ENCODE results near the gene C11orf65.

C11orf65 gene

DNA sequence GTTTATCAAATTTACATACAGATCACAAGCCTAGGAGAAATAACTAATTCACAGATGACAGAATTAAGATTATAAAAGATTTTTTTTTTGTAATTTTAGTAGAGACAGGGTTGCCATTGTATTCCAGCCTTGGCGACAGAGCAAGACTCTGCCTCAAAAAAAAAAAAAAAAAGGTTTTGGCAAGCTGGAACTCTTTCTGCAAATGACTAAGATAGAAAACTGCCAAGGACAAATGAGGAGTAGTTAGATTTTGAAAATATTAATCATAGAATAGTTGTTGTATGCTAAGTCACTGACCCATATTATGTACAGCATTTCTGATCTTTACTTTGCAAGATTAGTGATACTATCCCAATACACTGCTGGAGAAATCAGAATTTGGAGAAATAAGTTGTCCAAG lies 99.2 kb downstream of the C11orf65 start:
- H3K4me2 ChIP-seq (ENCODE audit: low read depth, low read length), result no peak overlapping the region
- no peak overlapping the region for H3K9ac ChIP-seq (ENCODE audit: low read length)
- H3F3A ChIP-seq (ENCODE audit: insufficient read depth, low read length), result no peaks in the 10 kb centered on the region
- H4K20me1 ChIP-seq (ENCODE audit: insufficient read depth, low read length), result no peaks in the 10 kb centered on the region
- H3K79me2 ChIP-seq (ENCODE audit: low read length), result no peaks in the 10 kb centered on the region
- DNase-seq, result no peak
- no peak overlapping the region for H2AFZ ChIP-seq (ENCODE audit: low read length)
- no peaks in the 10 kb centered on the region for H3K9me2 ChIP-seq (replicated peaks; ENCODE audit: insufficient read depth, low read length)
- H3K36me3 ChIP-seq (replicated peaks; ENCODE audit: insufficient read depth, low read length), result 0 out of 2 replicates have a peak, but pooled peaks cover 3% of the 10 kb centered on the region
- H3K27ac ChIP-seq (ENCODE audit: low read length), result no peak overlapping the region
- TF ChIP-seq, protein P1, sequence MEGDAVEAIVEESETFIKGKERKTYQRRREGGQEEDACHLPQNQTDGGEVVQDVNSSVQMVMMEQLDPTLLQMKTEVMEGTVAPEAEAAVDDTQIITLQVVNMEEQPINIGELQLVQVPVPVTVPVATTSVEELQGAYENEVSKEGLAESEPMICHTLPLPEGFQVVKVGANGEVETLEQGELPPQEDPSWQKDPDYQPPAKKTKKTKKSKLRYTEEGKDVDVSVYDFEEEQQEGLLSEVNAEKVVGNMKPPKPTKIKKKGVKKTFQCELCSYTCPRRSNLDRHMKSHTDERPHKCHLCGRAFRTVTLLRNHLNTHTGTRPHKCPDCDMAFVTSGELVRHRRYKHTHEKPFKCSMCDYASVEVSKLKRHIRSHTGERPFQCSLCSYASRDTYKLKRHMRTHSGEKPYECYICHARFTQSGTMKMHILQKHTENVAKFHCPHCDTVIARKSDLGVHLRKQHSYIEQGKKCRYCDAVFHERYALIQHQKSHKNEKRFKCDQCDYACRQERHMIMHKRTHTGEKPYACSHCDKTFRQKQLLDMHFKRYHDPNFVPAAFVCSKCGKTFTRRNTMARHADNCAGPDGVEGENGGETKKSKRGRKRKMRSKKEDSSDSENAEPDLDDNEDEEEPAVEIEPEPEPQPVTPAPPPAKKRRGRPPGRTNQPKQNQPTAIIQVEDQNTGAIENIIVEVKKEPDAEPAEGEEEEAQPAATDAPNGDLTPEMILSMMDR (IDR thresholded peaks at IDR 0.05; ENCODE audit: low read length), result no peak
- TF ChIP-seq EZH2 (optimal IDR thresholded peaks at IDR 0.05; ENCODE audit: low read depth, low read length) (no peak), EZH2phosphoT487 (IDR thresholded peaks at IDR 0.05; ENCODE audit: low read length) (no peak)
- no peaks in the 10 kb centered on the region for H3K27me3 ChIP-seq (replicated peaks; ENCODE audit: insufficient read depth, low read length)
- H3K4me1 ChIP-seq (ENCODE audit: low read length), result no peaks in the 10 kb centered on the region
- H3K4me3 ChIP-seq (ENCODE audit: low read length), result no peak overlapping the region
- no peaks in the 10 kb centered on the region for H3K9me3 ChIP-seq (replicated peaks; ENCODE audit: insufficient read depth, low read length)

DNA sequence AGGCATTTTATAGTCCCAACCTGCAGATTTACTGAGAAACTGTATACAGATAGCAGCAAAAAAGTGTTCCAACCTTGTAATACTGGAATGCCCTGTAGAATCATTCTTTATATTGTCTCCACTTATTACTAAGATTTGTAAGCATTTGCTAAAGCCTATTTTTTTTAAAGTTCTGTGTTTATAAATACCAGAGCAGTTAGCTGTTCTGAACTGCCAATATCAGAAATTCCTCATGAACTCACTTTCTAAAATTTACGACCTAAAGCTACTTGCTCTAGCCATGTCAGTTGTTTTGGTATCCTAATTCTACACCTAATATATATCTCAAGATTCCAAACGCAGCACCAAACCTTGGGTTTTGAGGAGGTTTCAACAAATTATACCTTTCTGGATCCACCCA lies 103.2 kb downstream of the C11orf65 start:
- H3K4me1 ChIP-seq (ENCODE audit: low read length), result no peaks in the 10 kb centered on the region
- H3K4me2 ChIP-seq (ENCODE audit: low read depth, low read length), result no peak overlapping the region
- H3F3A ChIP-seq (ENCODE audit: insufficient read depth, low read length), result no peaks in the 10 kb centered on the region
- no peaks in the 10 kb centered on the region for H3K9me2 ChIP-seq (replicated peaks; ENCODE audit: insufficient read depth, low read length)
- H3K4me3 ChIP-seq (ENCODE audit: low read length), result no peak overlapping the region
- H3K9me3 ChIP-seq (replicated peaks; ENCODE audit: insufficient read depth, low read length), result no peaks in the 10 kb centered on the region
- no peaks in the 10 kb centered on the region for H3K27me3 ChIP-seq (replicated peaks; ENCODE audit: insufficient read depth, low read length)
- H3K9ac ChIP-seq (ENCODE audit: low read length), result no peak overlapping the region
- DNase-seq, result no peak
- no peaks in the 10 kb centered on the region for H4K20me1 ChIP-seq (ENCODE audit: insufficient read depth, low read length)
- no peak overlapping the region for H2AFZ ChIP-seq (ENCODE audit: low read length)
- H3K79me2 ChIP-seq (ENCODE audit: low read length), result no peaks in the 10 kb centered on the region
- TF ChIP-seq, protein P1 (IDR thresholded peaks at IDR 0.05; ENCODE audit: low read length), result no peak
- no peak for TF ChIP-seq EZH2 (optimal IDR thresholded peaks at IDR 0.05; ENCODE audit: low read depth, low read length)
- TF ChIP-seq EZH2phosphoT487 (IDR thresholded peaks at IDR 0.05; ENCODE audit: low read length), result no peak
- H3K36me3 ChIP-seq (replicated peaks; ENCODE audit: insufficient read depth, low read length), result 0 out of 2 replicates have a peak, but pooled peaks cover 3% of the 10 kb centered on the region
- H3K27ac ChIP-seq (ENCODE audit: low read length), result no peak overlapping the region

DNA sequence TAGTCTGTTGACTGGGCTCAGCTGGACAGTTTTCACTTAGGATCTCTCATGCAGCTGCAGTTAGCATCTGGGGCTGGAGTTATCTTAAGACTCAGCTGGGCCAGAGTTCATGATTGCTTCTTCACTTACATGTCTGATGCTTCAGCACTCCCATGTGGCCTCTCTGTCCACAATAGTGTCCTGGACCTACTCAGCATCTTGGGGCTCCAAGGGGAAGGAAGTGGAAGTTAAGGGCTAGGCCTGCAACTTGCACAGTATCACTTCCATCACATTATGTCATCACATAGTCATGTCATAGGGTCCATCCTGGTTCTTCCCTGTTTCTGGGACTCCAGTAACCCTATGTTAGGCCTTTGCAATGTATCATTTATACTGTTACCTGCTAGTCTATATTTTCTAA lies 115.9 kb downstream of the C11orf65 start:
- peaks cover 5% of the 10 kb centered on the region; the same call in 1 of the 2 replicates for H3K36me3 ChIP-seq (replicated peaks; ENCODE audit: insufficient read depth, low read length)
- DNase-seq, result no peak
- H4K20me1 ChIP-seq (ENCODE audit: insufficient read depth, low read length), result no peaks in the 10 kb centered on the region
- H3K4me2 ChIP-seq (ENCODE audit: low read depth, low read length), result no peak overlapping the region
- H2AFZ ChIP-seq (ENCODE audit: low read length), result no peak overlapping the region
- no peaks in the 10 kb centered on the region for H3K4me1 ChIP-seq (ENCODE audit: low read length)
- H3K9ac ChIP-seq (ENCODE audit: low read length), result no peak overlapping the region
- H3K27me3 ChIP-seq (replicated peaks; ENCODE audit: insufficient read depth, low read length), result no peaks in the 10 kb centered on the region
- no peaks in the 10 kb centered on the region for H3K9me2 ChIP-seq (replicated peaks; ENCODE audit: insufficient read depth, low read length)
- TF ChIP-seq EZH2phosphoT487 (IDR thresholded peaks at IDR 0.05; ENCODE audit: low read length), result no peak
- TF ChIP-seq, protein P1 (IDR thresholded peaks at IDR 0.05; ENCODE audit: low read length), result no peak
- TF ChIP-seq EZH2 (optimal IDR thresholded peaks at IDR 0.05; ENCODE audit: low read depth, low read length), result no peak
- H3K27ac ChIP-seq (ENCODE audit: low read length), result no peak overlapping the region
- no peaks in the 10 kb centered on the region for H3K9me3 ChIP-seq (replicated peaks; ENCODE audit: insufficient read depth, low read length)
- no peaks in the 10 kb centered on the region for H3F3A ChIP-seq (ENCODE audit: insufficient read depth, low read length)
- H3K79me2 ChIP-seq (ENCODE audit: low read length), result no peaks in the 10 kb centered on the region
- H3K4me3 ChIP-seq (ENCODE audit: low read length), result no peak overlapping the region
